H1 (cell line): ENCODE data around the gene STK36. TPM values are rescaled to one million over a fixed set of nuclear protein-coding genes. Genes with fewer than 3 reads are reported as not detected.

Source experiments
- CTCF ChIA-PET: fragments of 300-600 bp; sonication (Branson Sonifier 250); formaldehyde crosslinking; loops from one replicate; lab custom pipeline; 2021; ENCODE audit not compliant: partially characterized antibody; lab: Charles Lee
- POLR2A ChIA-PET: fragments of 300-600 bp; sonication (Branson Sonifier 250); formaldehyde crosslinking; loops from one replicate; lab custom pipeline; 2021; ENCODE audit warnings: inconsistent platforms; ENCODE audit not compliant: partially characterized antibody; lab: Charles Lee
- DNase-seq, 2 experiments: peaks; one replicate each; pipeline versions ENCODE4 v3.0.0 to v3.0.0-alpha.2; 2010 to 2022; ENCODE audit warnings: low spot score in 2 of 2, low read depth in 1 of 2, mixed read lengths in 1 of 2
- FAIRE-seq: peaks from 2 replicates; lab custom pipeline; 2011; peaks lifted over from hg19 to GRCh38; lab: Jason Lieb, UNC
- H2AFZ ChIP-seq: 2 replicates; pipeline ENCODE4 v1.8.1; 2012; ENCODE audit warnings: low read length, inconsistent platforms
- H2AK5ac ChIP-seq: 2 replicates; pipeline ENCODE4 v1.6.1; 2013; ENCODE audit warnings: low read depth, low read length
- H2BK120ac ChIP-seq: replicated peaks from 2 replicates; pipeline ENCODE3; 2013; ENCODE audit warnings: low read depth, low read length, inconsistent platforms
- H2BK12ac ChIP-seq: 2 replicates; pipeline ENCODE4 v1.6.1; 2013; ENCODE audit warnings: low read depth, low read length
- H2BK15ac ChIP-seq: 2 replicates; pipeline ENCODE4 v1.6.1; 2013; ENCODE audit warnings: low read length
- H2BK20ac ChIP-seq: 2 replicates; pipeline ENCODE4 v1.6.1; 2013; ENCODE audit warnings: low read length
- H2BK5ac ChIP-seq: 2 replicates; pipeline ENCODE4 v1.6.1; 2013; ENCODE audit warnings: low read depth, low read length
- H3K14ac ChIP-seq: 2 replicates; pipeline ENCODE4 v1.6.1; 2013; ENCODE audit warnings: inconsistent platforms; ENCODE audit not compliant: insufficient read length
- H3K18ac ChIP-seq: 2 replicates; pipeline ENCODE4 v1.6.1; 2013; ENCODE audit warnings: low read length; ENCODE audit errors: extremely low read depth
- H3K23ac ChIP-seq: 2 replicates; pipeline ENCODE4 v1.6.1; 2013; ENCODE audit warnings: inconsistent platforms; ENCODE audit not compliant: insufficient read length
- H3K23me2 ChIP-seq: 2 replicates; pipeline ENCODE4 v1.6.1; 2013; ENCODE audit warnings: low read depth, low read length
- H3K27ac ChIP-seq: 2 replicates; pipeline ENCODE4 v1.6.1; 2011; ENCODE audit warnings: low read depth, low read length, inconsistent platforms
- H3K27me3 ChIP-seq, 4 experiments: replicated peaks in 1 of 4; 1 replicate in 1 of 4; 2 replicates in 3 of 4; pipeline versions ENCODE4 v1.6.1 to v1.8.1; 2011 to 2013; ENCODE audit warnings: low read length in 3 of 4, mild to moderate bottlenecking in 3 of 4, inconsistent platforms in 2 of 4, mixed read lengths in 2 of 4, moderate library complexity in 1 of 4; ENCODE audit not compliant: control insufficient read depth in 3 of 4, insufficient read depth in 3 of 4; ENCODE audit errors: extremely low read depth in 1 of 4
- H3K36me3 ChIP-seq, 4 experiments: 2 replicates each; pipeline versions ENCODE4 v1.6.1 to v1.8.1; 2011 to 2013; ENCODE audit warnings: mild to moderate bottlenecking in 4 of 4, low read length in 3 of 4, moderate library complexity in 2 of 4, control low read depth in 1 of 4, inconsistent platforms in 1 of 4; ENCODE audit not compliant: insufficient read depth in 4 of 4, control insufficient read depth in 2 of 4
- H3K4ac ChIP-seq: replicated peaks from 2 replicates; pipeline ENCODE3; 2013; ENCODE audit warnings: low read length, low read depth, mixed read lengths, inconsistent platforms; ENCODE audit not compliant: insufficient read length
- H3K4me1 ChIP-seq, 4 experiments: replicated peaks in 1 of 4; 1 replicate in 1 of 4; 2 replicates in 3 of 4; pipeline versions ENCODE4 v1.6.1 to v1.8.1; 2011 to 2013; ENCODE audit warnings: low read length in 3 of 4, inconsistent platforms in 2 of 4, mixed read lengths in 1 of 4; ENCODE audit not compliant: insufficient read depth in 4 of 4, control insufficient read depth in 3 of 4
- H3K4me2 ChIP-seq, 2 experiments: 2 replicates each; pipeline versions ENCODE4 v1.6.1 to v1.8.1; 2011 to 2013; ENCODE audit warnings: low read depth in 2 of 2, low read length in 2 of 2, control low read depth in 1 of 2, inconsistent platforms in 1 of 2, mild to moderate bottlenecking in 1 of 2; ENCODE audit not compliant: insufficient read depth in 1 of 2
- H3K4me3 ChIP-seq, 4 experiments: fragments of 200-600, 300-600 bp in 1 of 4; sonication (generic), shearing (Covaris generic), sonication (Bioruptor Twin) in 1 of 4; 2 replicates each; pipeline versions ENCODE4 v1.5.1 to v1.8.1; 2011 to 2016; ENCODE audit warnings: low read length in 4 of 4, low read depth in 3 of 4, control low read depth in 2 of 4, inconsistent platforms in 2 of 4, mild to moderate bottlenecking in 2 of 4, mixed read lengths in 1 of 4, moderate library complexity in 1 of 4; ENCODE audit not compliant: insufficient read depth in 2 of 4; ENCODE audit errors: extremely low read depth in 1 of 4
- H3K56ac ChIP-seq: replicated peaks from 2 replicates; pipeline ENCODE3; 2013; ENCODE audit warnings: low read depth, mild to moderate bottlenecking, mixed read lengths, low read length, inconsistent platforms; ENCODE audit not compliant: insufficient read length
- H3K79me1 ChIP-seq: 2 replicates; pipeline ENCODE4 v1.6.1; 2013; ENCODE audit warnings: low read depth, low read length, control low read depth
- H3K79me2 ChIP-seq, 2 experiments: 2 replicates each; pipeline versions ENCODE4 v1.6.1 to v1.8.1; 2012 to 2013; ENCODE audit warnings: low read length in 2 of 2, mild to moderate bottlenecking in 2 of 2, inconsistent platforms in 1 of 2; ENCODE audit not compliant: insufficient read depth in 2 of 2, control insufficient read depth in 1 of 2
- H3K9ac ChIP-seq, 4 experiments: replicated peaks in 1 of 4; 1 replicate in 1 of 4; 2 replicates in 3 of 4; pipeline versions ENCODE4 v1.6.1 to v1.8.1; 2011 to 2013; ENCODE audit warnings: low read depth in 3 of 4, low read length in 3 of 4, control low read depth in 2 of 4, mild to moderate bottlenecking in 2 of 4, moderate library complexity in 2 of 4, inconsistent platforms in 1 of 4; ENCODE audit errors: extremely low read depth in 1 of 4
- H3K9me3 ChIP-seq, 2 experiments: 2 replicates each; pipeline versions ENCODE4 v1.6.1 to v1.8.1; 2012 to 2013; ENCODE audit warnings: mild to moderate bottlenecking in 2 of 2, moderate library complexity in 2 of 2, control low read depth in 1 of 2, inconsistent platforms in 1 of 2, low read depth in 1 of 2, low read length in 1 of 2, mixed read lengths in 1 of 2; ENCODE audit not compliant: insufficient read depth in 2 of 2
- H4K20me1 ChIP-seq, 2 experiments: replicated peaks in 1 of 2; 2 replicates each; pipeline versions ENCODE3 to v1.8.1; 2011 to 2013; ENCODE audit warnings: inconsistent platforms in 2 of 2, low read length in 2 of 2, mild to moderate bottlenecking in 1 of 2; ENCODE audit not compliant: insufficient read depth in 2 of 2, control insufficient read depth in 1 of 2
- H4K5ac ChIP-seq: 2 replicates; pipeline ENCODE4 v1.6.1; 2013; ENCODE audit warnings: low read length, low read depth, mixed read lengths, inconsistent platforms; ENCODE audit not compliant: insufficient read length
- H4K8ac ChIP-seq: 2 replicates; pipeline ENCODE4 v1.8.0; 2013; ENCODE audit warnings: mild to moderate bottlenecking, moderate library complexity, low read length, inconsistent platforms; ENCODE audit not compliant: insufficient read depth; ENCODE audit errors: extremely low read depth
- H4K91ac ChIP-seq: replicated peaks from 2 replicates; pipeline ENCODE3; 2013; ENCODE audit warnings: low read length, mixed read lengths, inconsistent platforms; ENCODE audit not compliant: insufficient read length
- BRCA1 ChIP-seq: IDR thresholded peaks from 2 replicates; pipeline ENCODE4 v1.6.1; 2012; ENCODE audit warnings: low read depth, low read length, improper control_type of control experiment
- CBX5 ChIP-seq: fragments of 300-800, 300-1000 bp; sonication (generic); IDR thresholded peaks from 2 replicates; pipeline ENCODE4 v1.7.1; 2016; ENCODE audit warnings: antibody characterized with exemption, low read length, low read depth
- CBX8 ChIP-seq: fragments of 300-800, 300-1000 bp; sonication (generic); IDR thresholded peaks from 2 replicates; pipeline ENCODE4 v1.7.1; 2016; ENCODE audit warnings: low read depth, low read length, borderline replicate concordance
- CREB1 ChIP-seq: IDR thresholded peaks from 2 replicates; pipeline ENCODE4 v1.6.1; 2012; ENCODE audit warnings: inconsistent platforms
- EP300 ChIP-seq, 2 experiments: IDR thresholded peaks; 1 replicate in 1 of 2; 2 replicates in 1 of 2; pipeline ENCODE4 v1.6.1; 2011 to 2012; ENCODE audit warnings: low read depth in 2 of 2, low read length in 2 of 2, mild to moderate bottlenecking in 2 of 2, borderline replicate concordance in 1 of 2, inconsistent platforms in 1 of 2, moderate library complexity in 1 of 2
- FOSL1 ChIP-seq: IDR thresholded peaks from 2 replicates; pipeline ENCODE4 v1.6.1; 2011; ENCODE audit warnings: mild to moderate bottlenecking, low read depth, low read length, moderate library complexity; ENCODE audit not compliant: insufficient read depth
- POLR2AphosphoS5 ChIP-seq: IDR thresholded peaks from 2 replicates; pipeline ENCODE4 v1.6.1; 2011; ENCODE audit warnings: low read depth, low read length
- SAP30 ChIP-seq: fragments of 300-600 bp; sonication (generic); IDR thresholded peaks from 2 replicates; pipeline ENCODE4 v1.7.1; 2012; ENCODE audit warnings: low read length, moderate library complexity, mild to moderate bottlenecking, inconsistent platforms; ENCODE audit not compliant: insufficient read depth, insufficient replicate concordance
- SIX5 ChIP-seq: IDR thresholded peaks from 2 replicates; pipeline ENCODE4 v1.6.1; 2011; ENCODE audit warnings: mild to moderate bottlenecking, low read depth, low read length
- SRF ChIP-seq: IDR thresholded peaks from 2 replicates; pipeline ENCODE4 v1.6.1; 2011; ENCODE audit warnings: mild to moderate bottlenecking, low read depth, low read length, moderate library complexity
- WGBS, 2 experiments: shearing (Covaris generic) in 1 of 2; methylation state at CpG; one replicate each; pipeline versions ENCODE4 v1.1.6 to v1.1.7; 2013 to 2015; ENCODE audit warnings: low lambda C conversion rate in 2 of 2, mixed read lengths in 2 of 2, inconsistent platforms in 1 of 2, low coverage in 1 of 2, missing lambda C conversion rate in 1 of 2; ENCODE audit not compliant: insufficient replicate concordance in 2 of 2, insufficient coverage in 1 of 2, insufficient read length in 1 of 2; ENCODE audit errors: extremely low coverage in 1 of 2, missing lambda C conversion rate in 1 of 2; 5-methylcytosine and 5-hydroxymethylcytosine counted together
- polyA plus RNA-seq, 7 experiments: library from polyadenylated mRNA; depleted of rRNA in 3 of 7; stranded (reverse) in 5 of 7; unstranded in 2 of 7; fragments of >200 nt in 5 of 7; fragments of 200-250 nt in 2 of 7; gene quantifications; 1 replicate in 5 of 7; 2 replicates in 1 of 7; 4 replicates in 1 of 7; pipeline versions ENCODE4 v1.2.1 to v1.2.3, GENCODE V29; 2011 to 2013; ENCODE audit warnings: missing spikeins in 2 of 7, mixed read lengths in 2 of 7
- total RNA-seq: library from RNA; stranded (reverse); fragmentation: NEBNext Ultra II Directional; extraction: Animal tissue kit (Norgen Biotek cat#: 25700); gene quantifications from 2 replicates; pipeline ENCODE4 v1.2.1, GENCODE V29; 2021
- TF ChIP-seq, protein P1 (sequence below): IDR thresholded peaks from 2 replicates; pipeline ENCODE4 v1.6.1; 2011; ENCODE audit warnings: low read depth, mild to moderate bottlenecking, low read length; ENCODE audit not compliant: insufficient read depth

STK36 gene
- total and polyA plus RNA-seq, 2 of the 8 experiments (the other 6 are each of a cell fraction or from before 2014, with no cell fraction given) = 41.4 to 57.6 TPM

DNA sequence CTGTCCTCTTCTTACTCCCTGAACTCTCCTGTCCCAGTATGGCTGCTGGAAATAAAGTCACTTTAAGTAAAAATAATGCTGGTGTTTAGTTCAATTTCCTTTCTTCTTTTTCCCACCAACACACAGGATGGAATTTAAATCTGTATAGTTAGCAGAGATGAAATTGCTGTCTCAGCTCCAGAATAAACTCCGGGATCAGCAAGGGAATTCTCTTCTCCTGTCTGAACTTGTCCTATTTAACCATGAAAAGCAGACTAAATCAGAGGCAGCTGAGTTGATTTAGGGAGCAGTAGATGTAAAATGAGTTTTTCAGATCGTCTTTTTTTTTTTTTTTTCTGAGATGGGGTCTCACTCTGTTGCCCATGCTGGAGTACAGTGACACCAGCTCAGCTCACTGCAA is 64.6 kb downstream of the STK36 start:
- H3K4me3 ChIP-seq = no peak overlapping the region
- H4K91ac ChIP-seq = no peak overlapping the region
- no peak overlapping the region for H3K9ac ChIP-seq
- H3K79me1 ChIP-seq = peaks cover 19% of the 10 kb centered on the region
- H3K4me1 ChIP-seq = peaks cover 0 to 16% (median 4%) of the 10 kb centered on the region in 4 experiments; a peak in 5 of 7 replicates
- no peak overlapping the region for H3K4me2 ChIP-seq
- 0 out of 2 replicates have a peak, but pooled peaks cover 2% of the 10 kb centered on the region for H3K23me2 ChIP-seq
- H2BK20ac ChIP-seq = no peak overlapping the region
- H3K27me3 ChIP-seq = no peaks in the 10 kb centered on the region
- H3K9me3 ChIP-seq = no peaks in the 10 kb centered on the region
- 85% methylated on average over 2 of the region's 2 CpGs; no CpG with 5 or more reads in 1 of the 2 experiments for WGBS, 2 experiments
- H3K14ac ChIP-seq = no peak overlapping the region
- no peak overlapping the region for H2BK5ac ChIP-seq
- H4K5ac ChIP-seq = no peak overlapping the region
- H3K23ac ChIP-seq = no peak overlapping the region
- H2AFZ ChIP-seq = no peak overlapping the region
- no peak overlapping the region for H2BK120ac ChIP-seq
- TF ChIP-seq CBX5 (no peak), SAP30 (no peak), FOSL1 (no peak), POLR2AphosphoS5 (no peak), CREB1 (no peak), SRF (no peak), BRCA1 (no peak), SIX5 (no peak), EP300 (IDR thresholded peaks at IDR 0.05; ENCODE audit: borderline replicate concordance in 1 of 2, low read depth in 2 of 2, low read length in 2 of 2) (no peak), CBX8 (no peak)
- TF ChIP-seq, protein P1, sequence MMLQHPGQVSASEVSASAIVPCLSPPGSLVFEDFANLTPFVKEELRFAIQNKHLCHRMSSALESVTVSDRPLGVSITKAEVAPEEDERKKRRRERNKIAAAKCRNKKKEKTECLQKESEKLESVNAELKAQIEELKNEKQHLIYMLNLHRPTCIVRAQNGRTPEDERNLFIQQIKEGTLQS = no peak
- H3K36me3 ChIP-seq = peaks cover 9 to 44% (median 24%) of the 10 kb centered on the region in 4 experiments
- POLR2A ChIA-PET = interaction anchor here (1.2 kb wide), 1 partner anchor 26 kb away, joined by 3 read pairs; the partner anchor contains the start of gene TTLL4
- no peak overlapping the region for H2BK15ac ChIP-seq
- H2AK5ac ChIP-seq = no peak overlapping the region
- H3K4ac ChIP-seq = no peak overlapping the region
- no peak for FAIRE-seq
- no peak overlapping the region for H4K8ac ChIP-seq
- peaks cover 3 to 45% of the 10 kb centered on the region in 2 experiments for H3K79me2 ChIP-seq
- DNase-seq = no peak
- H3K18ac ChIP-seq = no peak overlapping the region
- H2BK12ac ChIP-seq = no peak overlapping the region
- H3K56ac ChIP-seq = no peak overlapping the region
- CTCF ChIA-PET = interaction anchor here (1.2 to 3.5 kb wide), 8 partner anchors 8 to 115 kb away, joined by 3 to 17 read pairs (median 8); no protein-coding TSS in a partner anchor
- peaks cover 0 to 14% of the 10 kb centered on the region in 2 experiments for H4K20me1 ChIP-seq
- no peak overlapping the region for H3K27ac ChIP-seq
